ENCODE measurements around the gene CSH1.

DNA sequence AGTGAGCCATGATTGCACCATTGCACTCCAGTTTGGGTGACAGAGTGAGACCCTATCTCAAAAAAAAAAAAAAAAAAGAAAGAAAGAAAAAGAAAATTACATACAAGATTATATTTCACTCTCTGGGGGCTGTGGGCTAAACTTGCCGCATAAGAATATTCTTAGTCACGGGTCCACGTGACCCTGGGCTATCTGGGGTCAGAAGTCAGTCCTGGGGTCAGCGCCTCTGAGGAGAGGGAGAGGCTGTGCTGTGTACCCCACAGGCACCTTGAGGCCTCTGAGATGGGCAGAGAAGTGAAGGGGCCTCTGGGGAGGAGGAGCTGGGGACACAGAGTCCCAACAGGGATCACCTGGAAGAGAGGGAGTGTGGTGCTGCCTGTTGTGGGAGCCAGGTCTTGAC, 41.5 kb upstream of the CSH1 start:
- TF ChIP-seq, protein P1, sequence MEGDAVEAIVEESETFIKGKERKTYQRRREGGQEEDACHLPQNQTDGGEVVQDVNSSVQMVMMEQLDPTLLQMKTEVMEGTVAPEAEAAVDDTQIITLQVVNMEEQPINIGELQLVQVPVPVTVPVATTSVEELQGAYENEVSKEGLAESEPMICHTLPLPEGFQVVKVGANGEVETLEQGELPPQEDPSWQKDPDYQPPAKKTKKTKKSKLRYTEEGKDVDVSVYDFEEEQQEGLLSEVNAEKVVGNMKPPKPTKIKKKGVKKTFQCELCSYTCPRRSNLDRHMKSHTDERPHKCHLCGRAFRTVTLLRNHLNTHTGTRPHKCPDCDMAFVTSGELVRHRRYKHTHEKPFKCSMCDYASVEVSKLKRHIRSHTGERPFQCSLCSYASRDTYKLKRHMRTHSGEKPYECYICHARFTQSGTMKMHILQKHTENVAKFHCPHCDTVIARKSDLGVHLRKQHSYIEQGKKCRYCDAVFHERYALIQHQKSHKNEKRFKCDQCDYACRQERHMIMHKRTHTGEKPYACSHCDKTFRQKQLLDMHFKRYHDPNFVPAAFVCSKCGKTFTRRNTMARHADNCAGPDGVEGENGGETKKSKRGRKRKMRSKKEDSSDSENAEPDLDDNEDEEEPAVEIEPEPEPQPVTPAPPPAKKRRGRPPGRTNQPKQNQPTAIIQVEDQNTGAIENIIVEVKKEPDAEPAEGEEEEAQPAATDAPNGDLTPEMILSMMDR (IDR thresholded peaks at IDR 0.05): no peak
- TF ChIP-seq POLR2A (IDR thresholded peaks at IDR 0.05): no peak
